RWPE2 (cell line): ENCODE data around the gene RNF150.
"Not testable (repeated sequence)": the region's sequence is repeated elsewhere in the genome, so short reads cannot be mapped to it uniquely, and the experiment has no call there.

ENCODE experiments used
- ATAC-seq: fragments of 200-7000 bp; cut with Tn5 transposase; 3 replicates; pipeline ENCODE4 v1.9.1; 2021; ENCODE audit warnings: low read depth
- DNase-seq: peaks from one replicate; pipeline ENCODE4 v3.0.0-alpha.2; 2020; ENCODE audit warnings: low spot score
- H3K27ac ChIP-seq: fragments of 450-650 bp; 2 replicates; pipeline ENCODE4 v1.5.1; 2017; ENCODE audit warnings: mild to moderate bottlenecking; ENCODE audit not compliant: poor library complexity, severe bottlenecking
- H3K27me3 ChIP-seq: fragments of 250-450 bp; sonication (Bioruptor Pico); 2 replicates; pipeline ENCODE4 v1.5.1; 2021; ENCODE audit warnings: mild to moderate bottlenecking, moderate library complexity; ENCODE audit not compliant: insufficient read depth, poor library complexity, severe bottlenecking
- H3K36me3 ChIP-seq: fragments of 250-450 bp; sonication (Bioruptor Pico); 2 replicates; pipeline ENCODE4 v1.5.1; 2020; ENCODE audit warnings: low read depth, mild to moderate bottlenecking, moderate library complexity
- H3K4me1 ChIP-seq: fragments of 250-450 bp; sonication (Bioruptor Pico); 2 replicates; pipeline ENCODE4 v1.5.1; 2021; ENCODE audit warnings: mild to moderate bottlenecking, moderate library complexity; ENCODE audit not compliant: insufficient read depth, poor library complexity, severe bottlenecking
- H3K4me3 ChIP-seq: fragments of 250-450 bp; sonication (Bioruptor Pico); 2 replicates; pipeline ENCODE4 v1.5.1; 2021; ENCODE audit warnings: mild to moderate bottlenecking, moderate library complexity; ENCODE audit not compliant: severe bottlenecking
- H3K9me3 ChIP-seq: fragments of 250-450 bp; sonication (Bioruptor Pico); 2 replicates; pipeline ENCODE4 v1.5.1; 2021; ENCODE audit warnings: mild to moderate bottlenecking, moderate library complexity; ENCODE audit not compliant: severe bottlenecking
- CTCF ChIP-seq: fragments of 450-650 bp; IDR thresholded peaks from one replicate; pipeline ENCODE4 v1.5.1; 2017; ENCODE audit warnings: mild to moderate bottlenecking, moderate library complexity; ENCODE audit not compliant: poor library complexity, severe bottlenecking

RNF150 gene

GRCh38 chr4:140834839-140835495 is 298.3 kb downstream of the RNF150 start:
- DNase-seq (no peak), ATAC-seq (no peak)
- TF ChIP-seq CTCF: no peak
- no peak overlapping the region for H3K4me3 ChIP-seq
- H3K9me3 ChIP-seq: no peaks in the 10 kb centered on the region
- H3K27ac ChIP-seq: no peak overlapping the region
- H3K27me3 ChIP-seq: no peaks in the 10 kb centered on the region
- H3K4me1 ChIP-seq: no peaks in the 10 kb centered on the region
- H3K36me3 ChIP-seq: no peaks in the 10 kb centered on the region

DNA sequence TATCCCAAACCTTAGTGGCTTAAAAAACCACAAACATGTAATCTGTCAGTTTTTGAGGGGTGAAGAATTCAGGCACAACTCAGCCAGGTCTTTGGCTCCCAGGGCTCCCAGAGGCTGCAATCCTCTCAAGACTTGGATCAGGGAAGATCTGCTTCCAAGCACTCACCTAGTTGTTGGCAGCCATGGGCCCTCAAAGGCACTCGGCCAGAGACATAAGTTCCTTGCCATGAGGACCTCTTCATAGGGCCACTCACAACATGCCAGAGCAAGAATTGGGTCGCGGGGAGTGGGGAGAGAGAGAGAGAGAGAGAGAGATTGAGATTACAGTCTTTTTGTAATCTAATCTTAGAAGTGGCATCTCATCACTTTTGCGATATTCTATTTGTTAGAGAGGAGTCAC is 300.0 kb downstream of the RNF150 start:
- Histone ChIP-seq H3K27ac (no peak overlapping the region), H3K9me3 (no peaks in the 10 kb centered on the region), H3K27me3 (no peaks in the 10 kb centered on the region), H3K4me3 (no peak overlapping the region), H3K36me3 (no peaks in the 10 kb centered on the region), H3K4me1 (no peaks in the 10 kb centered on the region)
- no peak for TF ChIP-seq CTCF
- ATAC-seq (no peak), DNase-seq (no peak)

DNA sequence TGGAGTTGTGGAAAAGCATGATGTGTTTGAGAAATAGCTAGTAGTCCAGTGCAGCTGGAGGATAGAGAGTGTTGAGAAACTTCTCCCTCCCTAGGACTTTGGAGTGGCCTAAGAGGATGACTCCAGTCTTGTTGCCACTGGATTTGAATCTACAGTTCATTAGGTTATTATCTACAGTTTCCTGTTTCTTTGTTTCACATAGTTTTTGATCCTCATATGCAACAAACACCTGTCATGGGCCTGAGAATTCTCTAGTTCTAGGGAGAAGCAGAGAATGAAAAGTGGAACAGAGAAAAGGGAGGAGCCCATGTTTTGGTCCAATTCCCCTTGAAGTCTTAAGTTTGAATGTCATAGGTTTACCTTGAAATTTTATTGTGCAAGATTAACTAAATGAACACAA is 303.4 kb downstream of the RNF150 start:
- H3K36me3 ChIP-seq: no peaks in the 10 kb centered on the region
- TF ChIP-seq CTCF: no peak
- H3K9me3 ChIP-seq: no peaks in the 10 kb centered on the region
- no peak overlapping the region for H3K4me3 ChIP-seq
- DNase-seq (no peak), ATAC-seq (no peak)
- no peak overlapping the region for H3K27ac ChIP-seq
- no peaks in the 10 kb centered on the region for H3K4me1 ChIP-seq
- H3K27me3 ChIP-seq: no peaks in the 10 kb centered on the region

DNA sequence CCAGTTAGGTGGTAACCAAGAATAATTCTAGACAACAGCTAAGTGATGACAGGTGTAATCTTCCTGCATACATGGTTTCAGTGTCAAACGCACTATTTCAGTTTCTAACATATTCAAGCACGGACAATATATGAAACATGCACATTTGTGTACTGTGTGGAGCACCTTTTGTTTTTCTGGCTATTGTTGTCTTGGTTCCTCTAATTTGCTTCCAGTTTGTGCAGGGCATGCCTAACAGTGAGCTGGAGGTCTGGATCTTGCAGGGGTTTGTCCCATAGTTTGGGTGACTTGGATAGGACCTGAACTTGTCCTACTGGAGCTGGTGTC is 306.6 kb downstream of the RNF150 start:
- H3K9me3 ChIP-seq: no peaks in the 10 kb centered on the region
- no peak overlapping the region for H3K4me3 ChIP-seq
- H3K4me1 ChIP-seq: no peaks in the 10 kb centered on the region
- H3K27ac ChIP-seq: no peak overlapping the region
- no peaks in the 10 kb centered on the region for H3K27me3 ChIP-seq
- DNase-seq (no peak), ATAC-seq (no peak)
- H3K36me3 ChIP-seq: no peaks in the 10 kb centered on the region
- no peak for TF ChIP-seq CTCF

GRCh38 chr4:140820520-140820919 is 312.7 kb downstream of the RNF150 start:
- not testable (repeated sequence) for H3K36me3 ChIP-seq, H3K27ac ChIP-seq, H3K27me3 ChIP-seq, H3K4me3 ChIP-seq, DNase-seq, H3K4me1 ChIP-seq, ATAC-seq, H3K9me3 ChIP-seq
